OCI-LY1 (cell line): ENCODE results near the gene THRA.

Experiments used
- H2AFZ ChIP-seq: fragments of 200-600 bp; sonication (generic), shearing (Covaris generic); 2 replicates; pipeline ENCODE4 v1.6.0; 2014; ENCODE audit warnings: antibody characterized with exemption, mild to moderate bottlenecking, low read length
- H3F3A ChIP-seq: fragments of 200-600 bp; sonication (generic), shearing (Covaris generic); 2 replicates; pipeline ENCODE4 v1.6.0; 2014; ENCODE audit warnings: mild to moderate bottlenecking, antibody characterized with exemption, low read length, moderate library complexity; ENCODE audit not compliant: insufficient read depth
- H3K27ac ChIP-seq: fragments of 200-600 bp; sonication (generic); 2 replicates; pipeline ENCODE4 v1.5.1; 2014; ENCODE audit warnings: low read length, mixed run types, mild to moderate bottlenecking, low read depth; ENCODE audit not compliant: poor library complexity, severe bottlenecking
- H3K27me3 ChIP-seq: fragments of 200-600 bp; sonication (generic); 2 replicates; pipeline ENCODE4 v1.6.0; 2014; ENCODE audit warnings: antibody characterized with exemption, mild to moderate bottlenecking, low read length, moderate library complexity; ENCODE audit not compliant: insufficient read depth
- H3K36me3 ChIP-seq: fragments of 200-600 bp; sonication (generic); 2 replicates; pipeline ENCODE4 v1.6.1; 2014; ENCODE audit warnings: mild to moderate bottlenecking, antibody characterized with exemption, low read length, moderate library complexity, mixed read lengths; ENCODE audit not compliant: insufficient read depth
- H3K4me1 ChIP-seq: fragments of 200-600 bp; sonication (generic); 2 replicates; pipeline ENCODE4 v1.5.1; 2014; ENCODE audit warnings: mild to moderate bottlenecking, low read length, moderate library complexity; ENCODE audit not compliant: insufficient read depth, severe bottlenecking
- H3K4me2 ChIP-seq: fragments of 200-600 bp; sonication (generic), shearing (Covaris generic); 2 replicates; pipeline ENCODE4 v1.6.1; 2014; ENCODE audit warnings: low read length
- H3K4me3 ChIP-seq: fragments of 200-600 bp; sonication (generic); 2 replicates; pipeline ENCODE4 v1.5.1; 2014; ENCODE audit warnings: low read length, low read depth, mild to moderate bottlenecking, mixed read lengths; ENCODE audit not compliant: poor library complexity, severe bottlenecking
- H3K79me2 ChIP-seq: fragments of 200-600 bp; shearing (Covaris generic); 2 replicates; pipeline ENCODE4 v1.6.1; 2016; ENCODE audit warnings: mixed run types, low read length, mixed read lengths; ENCODE audit not compliant: insufficient read depth
- H3K9ac ChIP-seq: fragments of 200-600 bp; sonication (generic), shearing (Covaris generic); 2 replicates; pipeline ENCODE4 v1.6.1; 2014; ENCODE audit warnings: mild to moderate bottlenecking, low read length, mixed read lengths
- H3K9me2 ChIP-seq: fragments of 200-600 bp; sonication (generic), shearing (Covaris generic); 2 replicates; pipeline ENCODE4 v1.6.1; 2014; ENCODE audit warnings: low read depth, mild to moderate bottlenecking, low read length, mixed read lengths
- H3K9me3 ChIP-seq: fragments of 200-600 bp; shearing (Covaris generic); 2 replicates; pipeline ENCODE4 v1.6.1; 2014; ENCODE audit warnings: low read length, mixed read lengths
- H4K20me1 ChIP-seq: fragments of 200-600 bp; sonication (generic), shearing (Covaris generic); 2 replicates; pipeline ENCODE4 v1.6.0; 2016; ENCODE audit warnings: mild to moderate bottlenecking, low read length; ENCODE audit not compliant: insufficient read depth
- CTCF ChIP-seq: fragments of 200-600 bp; sonication (generic), shearing (Covaris generic); IDR thresholded peaks from 2 replicates; pipeline ENCODE4 v1.5.1; 2017; ENCODE audit warnings: mild to moderate bottlenecking, antibody characterized with exemption, low read length, moderate library complexity, mixed read lengths
- EZH2 ChIP-seq: fragments of 200-600 bp; sonication (generic), shearing (Covaris generic); IDR thresholded peaks from 2 replicates; pipeline ENCODE4 v1.8.0; 2017; ENCODE audit warnings: borderline replicate concordance, mixed run types, mild to moderate bottlenecking, antibody characterized with exemption, low read length, moderate library complexity, mixed read lengths

The THRA gene

GRCh38 chr17:40108970-40109824, 46.4 kb downstream of the THRA start:
- H4K20me1 ChIP-seq = no peaks in the 10 kb centered on the region
- H3K4me3 ChIP-seq = no peak overlapping the region
- H3K4me1 ChIP-seq = peaks cover 47% of the 10 kb centered on the region
- no peak overlapping the region for H3K9ac ChIP-seq
- no peaks in the 10 kb centered on the region for H3K9me2 ChIP-seq
- no peaks in the 10 kb centered on the region for H3K79me2 ChIP-seq
- H3K27ac ChIP-seq = no peak overlapping the region
- H3K27me3 ChIP-seq = no peaks in the 10 kb centered on the region; the same call in 1 of the 2 replicates
- no peak for TF ChIP-seq CTCF
- no peak for TF ChIP-seq EZH2
- H2AFZ ChIP-seq = no peak overlapping the region
- no peaks in the 10 kb centered on the region for H3K9me3 ChIP-seq
- H3F3A ChIP-seq = no peaks in the 10 kb centered on the region
- H3K36me3 ChIP-seq = no peaks in the 10 kb centered on the region
- H3K4me2 ChIP-seq = no peak overlapping the region; the same call in 1 of the 2 replicates

- Histone ChIP-seq H3K4me2 (no peak overlapping the region), H3K27ac (no peak overlapping the region), H3K79me2 (no peaks in the 10 kb centered on the region), H3K9ac (no peak overlapping the region), H2AFZ (no peak overlapping the region), H3K4me3 (no peak overlapping the region), H3K27me3 (no peaks in the 10 kb centered on the region; the same call in 1 of the 2 replicates), H3F3A (no peaks in the 10 kb centered on the region), H3K9me2 (no peaks in the 10 kb centered on the region), H3K4me1 (peaks cover 47% of the 10 kb centered on the region), H3K36me3 (no peaks in the 10 kb centered on the region), H4K20me1 (no peaks in the 10 kb centered on the region), H3K9me3 (no peaks in the 10 kb centered on the region)
- TF ChIP-seq CTCF = no peak
- no peak for TF ChIP-seq EZH2
These were observed 47.5 kb downstream of the THRA start for GRCh38 chr17:40110026-40110845.

DNA sequence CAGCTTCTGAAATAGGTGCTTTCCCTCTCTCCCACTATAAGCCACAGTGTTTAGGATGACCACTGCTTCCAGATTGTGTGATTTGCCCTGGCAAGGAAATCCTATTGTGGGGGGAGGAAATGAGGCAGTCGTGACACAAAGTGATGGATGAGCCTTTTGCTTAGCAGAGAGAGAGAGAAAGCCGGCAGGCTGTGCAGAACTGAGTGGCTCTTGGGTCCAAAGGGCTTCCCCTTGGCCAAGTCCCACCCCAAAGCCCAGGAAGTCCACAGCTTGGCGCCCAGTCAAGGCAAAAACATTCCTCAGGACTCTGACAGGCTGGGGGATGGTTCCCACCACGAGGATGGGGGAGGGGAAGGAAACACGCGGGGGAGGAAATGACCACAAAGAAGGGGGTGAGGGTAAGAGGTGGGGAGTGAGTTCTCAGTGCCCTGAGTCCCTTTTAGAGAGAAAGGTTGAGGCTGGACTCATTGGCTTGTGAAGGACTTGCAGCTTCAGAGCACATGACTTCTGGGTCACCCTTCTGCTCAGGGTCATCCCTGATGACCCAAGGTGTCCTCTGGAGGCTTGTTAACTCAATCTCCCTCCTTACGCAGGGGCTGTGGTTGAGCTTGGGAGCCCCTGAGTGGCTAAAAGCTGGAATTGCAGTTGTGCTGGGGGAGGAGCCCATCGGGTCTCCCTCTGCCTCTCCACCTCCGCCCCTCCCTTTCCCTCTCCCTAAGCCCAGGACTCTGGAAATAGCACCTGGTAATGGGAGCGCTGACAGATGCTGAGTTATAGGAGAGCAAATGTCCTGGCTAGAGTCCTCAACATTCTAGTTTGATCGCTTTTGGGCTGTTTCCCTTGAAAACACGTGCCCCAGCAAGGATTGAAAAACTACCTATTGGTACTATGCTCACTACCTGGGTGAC, 48.7 kb downstream of the THRA start:
- peak overlapping the region; percentile 40 for H3K4me2 ChIP-seq
- H3K9ac ChIP-seq = no peak overlapping the region; the same call in 1 of the 2 replicates
- no peaks in the 10 kb centered on the region for H3K27me3 ChIP-seq
- H3K36me3 ChIP-seq = no peaks in the 10 kb centered on the region
- H3K4me1 ChIP-seq = peaks cover 47% of the 10 kb centered on the region
- no peak overlapping the region for H3K27ac ChIP-seq
- no peaks in the 10 kb centered on the region for H3K9me2 ChIP-seq
- no peaks in the 10 kb centered on the region for H3K79me2 ChIP-seq
- no peaks in the 10 kb centered on the region for H4K20me1 ChIP-seq
- no peaks in the 10 kb centered on the region for H3K9me3 ChIP-seq
- no peaks in the 10 kb centered on the region for H3F3A ChIP-seq
- no peak overlapping the region for H2AFZ ChIP-seq
- TF ChIP-seq EZH2 (no peak), CTCF (peak; percentile 71)
- H3K4me3 ChIP-seq = no peak overlapping the region
